Superior temporal gyrus (tissue), 1 donor: Measurements from ENCODE around the gene ADCK2.
"Not testable (repeated sequence)": the region's sequence is repeated elsewhere in the genome, so short reads cannot be mapped to it uniquely, and the experiment has no call there.

Experiments used
- DNase-seq: peaks from one replicate; pipeline ENCODE4 v3.0.0-alpha.2; 2016; ENCODE audit errors: extremely low spot score

ADCK2 gene

GRCh38 chr7:140645166-140645900, 27.4 kb upstream of the ADCK2 start:
- no peak for DNase-seq

GRCh38 chr7:140646931-140647647, 25.7 kb upstream of the ADCK2 start:
- peak; percentile 55 for DNase-seq

- no peak for DNase-seq
Observed at GRCh38 chr7:140649556-140650205, 23.1 kb upstream of the ADCK2 start.

- no peak for DNase-seq
Observed at GRCh38 chr7:140650367-140650766, 22.4 kb upstream of the ADCK2 start.

- DNase-seq: peak; percentile 92
Observed at GRCh38 chr7:140653319-140654108, 19.2 kb upstream of the ADCK2 start.

GRCh38 chr7:140654109-140654387, 18.7 kb upstream of the ADCK2 start:
- no peak for DNase-seq

- no peak for DNase-seq
Observed at GRCh38 chr7:140654661-140655060, 18.1 kb upstream of the ADCK2 start.

GRCh38 chr7:140655511-140656408, 17.0 kb upstream of the ADCK2 start:
- no peak for DNase-seq

- DNase-seq: no peak
Observed at GRCh38 chr7:140656548-140657515, 15.9 kb upstream of the ADCK2 start.

GRCh38 chr7:140657891-140658290, 14.9 kb upstream of the ADCK2 start:
- no peak for DNase-seq

- DNase-seq: no peak
Observed at GRCh38 chr7:140659856-140660255, 12.9 kb upstream of the ADCK2 start.

- DNase-seq: no peak
Observed at GRCh38 chr7:140661124-140661523, 11.6 kb upstream of the ADCK2 start.

- DNase-seq: not testable (repeated sequence)
Observed at GRCh38 chr7:140662938-140663337, 9.8 kb upstream of the ADCK2 start.

GRCh38 chr7:140667476-140667875, 5.3 kb upstream of the ADCK2 start:
- no peak for DNase-seq

GRCh38 chr7:140668641-140669040, 4.1 kb upstream of the ADCK2 start:
- DNase-seq: no peak

- DNase-seq: no peak
Observed at GRCh38 chr7:140669352-140669751, 3.4 kb upstream of the ADCK2 start.

- DNase-seq: not testable (repeated sequence)
Observed at GRCh38 chr7:140669862-140670261, 2.9 kb upstream of the ADCK2 start.

- no peak for DNase-seq
Observed at GRCh38 chr7:140670343-140670935, 2.3 kb upstream of the ADCK2 start.

- DNase-seq: no peak
Observed at GRCh38 chr7:140671966-140672365, 779 bp upstream of the ADCK2 start.
